SHP77 (cell line): ENCODE results near the gene PSMB9.

Source experiments
- DNase-seq, 2 experiments: peaks; one replicate each; lab custom pipeline; 2025; lab: John Stamatoyannopoulos, UW

Gene PSMB9

DNA sequence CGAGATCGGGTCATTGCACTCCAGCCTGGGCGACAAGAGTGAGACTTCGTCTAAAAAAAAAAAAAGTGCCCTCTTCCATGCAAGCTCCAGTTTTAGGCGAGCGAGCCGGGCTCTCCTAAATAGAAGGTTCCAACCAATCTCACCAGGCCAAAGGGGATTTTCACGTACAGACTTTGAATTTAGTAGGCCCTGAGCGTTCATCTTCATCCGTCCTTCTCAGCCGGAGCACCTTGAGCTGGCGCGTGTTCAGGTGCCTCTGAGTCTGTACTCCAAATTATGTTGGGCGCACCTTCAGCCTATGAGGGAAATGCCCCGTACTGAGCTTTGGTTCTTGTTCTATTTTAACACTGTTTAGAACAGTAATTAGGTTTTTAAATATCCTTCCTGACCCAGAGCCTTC is 14.6 kb upstream of the PSMB9 start:
- DNase-seq, result no peak

DNA sequence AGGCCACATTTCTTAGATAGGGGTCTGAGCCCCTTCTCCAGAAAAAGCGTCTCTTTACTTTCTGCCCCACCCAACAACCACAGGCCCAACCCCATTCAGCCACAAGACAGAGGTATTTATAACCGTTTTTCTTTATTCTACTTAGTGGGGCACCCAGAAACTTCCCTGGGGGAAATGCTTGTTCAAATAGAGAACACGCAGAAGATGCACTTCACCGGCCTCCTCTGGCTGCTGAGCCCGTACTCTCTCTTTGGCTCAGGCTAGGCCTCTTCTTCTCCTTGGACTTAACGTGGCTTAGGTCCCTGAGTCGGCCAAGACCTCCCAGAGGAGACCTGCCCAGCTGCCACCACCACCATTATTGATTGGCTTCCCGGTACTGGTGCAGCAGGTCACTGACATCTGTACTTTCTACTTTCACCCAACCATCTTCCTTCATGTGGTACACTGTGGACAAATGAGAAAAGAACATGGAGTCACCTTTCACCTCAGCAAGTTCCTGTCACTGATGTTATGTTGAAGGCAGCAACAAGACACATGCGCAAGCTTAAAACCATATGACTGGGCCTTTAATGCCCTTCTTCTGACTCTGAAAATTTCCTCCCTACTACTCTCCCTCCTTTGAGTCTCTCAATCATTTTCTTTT is 13.3 kb upstream of the PSMB9 start:
- DNase-seq, result no peak

DNA sequence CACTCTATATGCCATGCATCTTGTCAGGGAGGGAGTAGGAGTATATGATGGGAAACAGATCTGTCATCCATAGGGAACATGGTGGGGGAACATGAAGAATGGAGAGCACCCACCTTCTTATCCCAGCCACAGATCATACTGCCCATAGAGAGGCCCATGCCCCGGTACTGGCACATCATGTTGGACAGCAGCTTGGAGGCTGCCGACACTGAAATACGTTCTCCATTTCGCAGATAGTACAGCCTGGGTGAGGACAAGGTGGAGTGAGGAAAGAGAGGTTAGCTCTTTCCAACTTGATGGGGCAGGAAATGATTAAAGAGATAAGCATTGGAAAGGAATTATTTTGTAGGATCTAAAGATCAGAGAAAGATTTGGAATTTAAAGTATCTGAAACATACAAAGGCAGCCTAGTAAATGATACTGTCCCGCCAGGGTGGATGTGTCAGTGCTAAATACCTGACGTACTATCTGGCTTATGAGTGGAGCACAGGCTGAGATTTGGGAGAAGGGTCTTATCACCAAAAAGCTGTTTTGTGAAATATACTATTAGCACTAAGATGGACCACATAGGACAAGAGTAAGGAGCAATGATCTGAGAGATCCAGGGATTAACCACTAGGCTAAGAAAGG is 11.9 kb upstream of the PSMB9 start:
- no peak for DNase-seq

DNA sequence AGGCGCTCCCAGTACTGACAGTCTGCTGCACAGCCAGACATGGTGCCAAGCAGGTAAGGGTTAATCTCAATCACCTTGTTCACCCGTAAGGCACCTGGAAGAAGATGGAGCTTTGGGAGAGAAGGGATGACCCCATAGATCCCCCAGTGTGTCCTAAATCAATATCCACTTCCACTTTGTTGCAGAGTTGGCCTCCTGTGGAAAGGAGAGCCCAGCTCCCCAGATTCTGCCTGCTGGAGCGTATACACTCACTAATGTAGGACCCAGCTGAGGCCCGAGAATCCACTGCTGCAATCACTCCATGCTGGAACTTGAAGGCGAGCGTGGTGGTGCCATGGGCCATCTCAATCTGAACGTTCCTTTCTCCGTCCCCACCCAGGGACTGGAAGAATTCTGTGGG is 11.3 kb upstream of the PSMB9 start:
- DNase-seq, result no peak

DNA sequence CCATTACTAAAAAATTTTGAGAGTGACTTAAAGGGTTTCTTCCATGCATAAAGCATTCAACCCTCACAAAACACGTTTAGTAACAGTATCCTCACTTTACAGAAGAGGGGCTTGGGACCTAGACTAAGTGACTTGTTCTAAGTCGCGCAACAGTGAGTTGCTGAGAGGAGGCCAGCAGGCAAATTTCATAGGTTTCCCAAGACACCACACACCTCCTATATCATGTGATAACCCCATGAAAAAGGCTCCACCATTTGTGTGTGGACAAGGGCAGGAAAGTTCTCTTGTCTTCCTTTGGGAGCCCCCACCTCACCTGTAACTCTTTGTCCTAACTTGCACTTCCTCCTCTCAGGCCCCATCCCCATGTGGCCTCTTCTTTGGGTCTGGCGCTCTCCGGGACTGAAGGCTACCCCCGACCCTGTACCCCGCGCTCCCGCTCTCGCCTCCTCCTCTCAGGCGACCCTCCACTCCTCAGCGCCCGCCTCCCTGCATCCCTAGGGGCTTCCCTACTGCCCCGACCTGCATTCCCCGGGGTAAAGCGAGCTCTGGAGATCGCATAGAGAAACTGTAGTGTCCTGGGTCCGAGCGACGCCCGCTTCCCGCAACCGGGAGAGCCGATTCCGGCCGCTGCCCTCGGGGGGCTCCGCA is 10.5 kb upstream of the PSMB9 start:
- DNase-seq, result no peak

DNA sequence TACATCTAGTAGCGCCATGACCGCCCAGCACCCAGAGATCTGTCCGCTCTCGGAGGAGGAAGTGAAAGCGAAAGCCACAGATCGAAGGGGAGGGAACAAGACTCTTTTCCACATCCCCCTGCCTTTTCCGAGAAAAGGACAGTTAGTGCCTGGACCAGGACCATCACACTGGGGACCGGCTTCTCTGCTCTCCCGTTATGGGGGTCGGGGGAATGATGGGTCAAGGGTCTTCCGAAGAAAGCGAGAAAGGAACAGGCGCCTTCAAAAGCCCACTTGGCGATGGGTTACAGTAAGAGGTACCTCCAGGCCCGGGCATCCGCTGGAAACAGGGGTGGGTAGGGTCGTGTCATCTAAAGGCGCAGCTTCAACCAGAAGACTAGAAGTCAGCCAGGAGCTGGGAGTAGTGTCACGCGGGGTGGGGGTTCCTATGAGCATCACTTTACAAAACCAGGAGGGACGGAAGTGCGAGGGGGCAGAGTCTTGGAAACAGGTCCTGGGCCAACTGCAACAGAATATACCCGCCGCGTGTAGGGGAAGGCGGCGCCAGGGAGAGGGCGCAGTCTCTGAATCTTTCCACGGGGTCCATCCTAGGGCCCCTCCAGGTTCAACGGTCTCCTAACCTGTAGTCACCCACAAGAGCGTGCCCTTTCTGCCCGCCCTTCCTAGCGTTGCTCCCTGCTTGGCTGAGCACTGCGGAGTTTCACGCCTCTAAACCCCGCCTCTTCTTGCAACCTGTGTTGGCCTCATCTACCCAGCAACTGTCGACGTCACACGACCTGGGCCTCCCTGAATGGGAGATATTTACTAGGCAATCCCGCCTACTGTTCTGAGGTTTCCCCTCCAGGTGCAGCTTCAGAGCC is 9.8 kb upstream of the PSMB9 start, which contains the start of gene PSMB8:
Gene PSMB8 (minus strand): TSS at position 69 of the 860 bp plus-strand sequence. CDS start 51 bp downstream, at position 18.
- peak; percentile 93 to 97 for DNase-seq

DNA sequence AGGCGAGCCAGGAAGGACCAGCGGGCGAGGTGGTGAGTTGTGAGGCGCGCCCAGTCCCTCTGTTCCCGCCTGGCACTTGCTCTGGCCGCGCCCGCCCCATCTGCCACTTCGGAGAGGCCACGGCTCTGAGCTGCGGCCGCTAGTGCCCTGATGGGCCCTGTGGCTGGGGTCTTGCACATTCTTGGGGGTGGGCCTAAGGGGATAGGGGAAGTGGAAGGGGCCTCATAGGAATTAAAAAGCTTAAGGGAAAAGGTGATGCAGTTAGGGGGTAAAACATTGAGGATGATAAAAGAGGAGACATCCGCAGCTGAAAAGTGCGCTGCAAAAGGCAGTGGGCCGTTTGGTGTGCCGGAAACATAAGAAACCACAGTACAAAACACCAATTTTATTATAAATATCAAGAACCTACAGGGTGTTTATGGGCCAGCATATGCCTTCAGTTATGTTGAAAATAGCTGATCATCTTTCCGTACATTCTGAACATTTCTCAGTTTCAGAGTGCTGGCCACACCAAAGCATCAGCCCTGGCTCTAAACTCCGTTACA is 9.1 kb upstream of the PSMB9 start:
- DNase-seq, result no peak

DNA sequence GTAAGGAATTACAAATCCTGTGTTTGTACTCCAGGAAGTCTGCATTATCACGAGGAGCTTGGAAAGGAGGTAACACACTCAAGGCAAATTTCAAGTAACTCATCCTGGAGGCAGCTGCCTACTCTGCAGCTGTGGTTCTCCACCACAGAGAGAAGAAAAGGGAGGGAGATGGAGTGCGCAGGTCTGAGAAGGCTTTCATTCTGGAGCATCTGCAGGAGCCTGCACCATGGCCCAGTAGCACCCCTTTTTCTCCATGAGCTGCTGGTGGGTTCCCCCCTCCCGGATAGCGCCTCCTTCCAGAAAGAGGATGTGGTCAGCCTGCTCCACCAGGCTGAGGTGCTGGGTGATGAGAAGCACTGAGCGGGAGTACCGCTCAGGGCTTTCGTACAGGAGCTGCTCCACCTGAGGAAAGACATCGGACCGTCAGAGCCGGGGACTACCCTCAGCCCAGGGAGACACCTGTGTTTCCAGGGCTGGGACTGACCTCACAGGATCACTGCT is 8.6 kb upstream of the PSMB9 start:
- DNase-seq, result no peak

DNA sequence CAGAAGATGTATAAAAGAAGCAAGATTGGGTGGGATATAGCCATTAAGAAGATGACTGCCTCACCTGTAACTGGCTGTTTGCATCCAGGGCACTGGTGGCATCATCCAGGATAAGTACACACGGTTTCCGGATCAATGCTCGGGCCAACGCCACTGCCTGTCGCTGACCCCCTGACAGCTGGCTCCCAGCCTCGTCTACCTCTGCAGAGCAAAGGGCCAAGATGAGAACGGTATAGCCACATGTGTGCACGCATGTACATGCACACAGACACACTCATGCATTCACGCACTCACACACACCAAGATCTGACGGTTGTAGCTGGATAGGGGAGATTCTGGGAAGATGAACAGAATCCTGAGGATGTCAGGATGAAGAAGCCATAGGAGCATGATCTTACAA is 7.0 kb upstream of the PSMB9 start:
- no peak for DNase-seq

DNA sequence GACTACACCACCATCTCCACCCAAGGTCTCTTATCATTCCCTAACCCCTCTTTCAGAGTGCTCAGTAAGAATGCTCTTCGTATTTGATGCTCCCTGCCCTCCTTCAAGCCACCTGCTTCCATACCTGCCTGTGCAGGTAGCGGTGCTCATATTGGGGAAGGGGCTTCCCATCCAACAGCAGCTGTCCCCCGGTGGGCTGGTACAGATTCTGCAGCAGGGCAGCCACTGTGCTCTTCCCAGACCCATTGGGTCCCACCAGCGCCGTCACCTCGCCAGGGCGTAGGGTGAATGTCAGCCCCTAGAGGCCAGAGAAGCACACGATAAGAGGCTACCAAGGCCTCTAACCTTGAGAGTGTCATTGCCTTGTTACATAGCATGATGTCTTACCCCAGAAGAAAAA is 6.2 kb upstream of the PSMB9 start:
- no peak for DNase-seq

DNA sequence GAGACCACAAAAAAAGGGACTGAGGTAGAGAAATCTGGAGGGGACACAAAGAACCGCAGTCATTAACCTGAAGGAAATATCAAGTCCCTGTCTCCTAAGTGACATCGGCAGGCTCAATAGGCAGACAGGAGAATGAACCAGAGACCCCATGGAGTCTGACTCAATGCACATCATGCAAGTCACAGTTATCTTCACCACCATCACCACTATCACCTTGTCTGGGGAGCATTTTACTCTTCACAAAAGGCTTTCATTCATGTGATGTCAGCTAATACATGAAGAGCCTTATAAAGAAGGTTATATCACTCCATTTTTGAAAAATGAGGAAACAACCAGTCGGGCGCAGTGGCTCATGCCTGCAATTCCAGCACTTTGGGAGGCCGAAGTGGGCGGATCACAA is 4.9 kb upstream of the PSMB9 start:
- DNase-seq, result no peak

DNA sequence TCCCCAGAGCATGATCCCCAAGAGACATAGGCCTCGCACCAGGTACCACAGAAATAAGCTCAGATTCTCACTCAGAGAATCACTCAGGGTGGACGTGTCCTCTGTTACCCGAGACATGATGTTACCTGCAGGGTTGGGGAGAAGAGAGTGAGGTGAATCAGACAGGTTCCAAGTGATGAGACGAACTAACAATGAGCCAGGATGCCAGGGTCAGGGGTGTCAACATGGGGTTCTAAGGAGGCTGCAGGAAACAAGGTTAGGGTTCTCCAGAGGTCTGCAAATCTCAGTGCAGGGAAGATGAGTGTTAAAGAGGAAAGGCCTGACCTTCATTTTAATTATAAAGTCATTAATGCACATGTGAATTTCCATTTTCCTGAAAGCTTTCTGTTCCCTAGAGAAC is 3.0 kb upstream of the PSMB9 start:
- no peak for DNase-seq

DNA sequence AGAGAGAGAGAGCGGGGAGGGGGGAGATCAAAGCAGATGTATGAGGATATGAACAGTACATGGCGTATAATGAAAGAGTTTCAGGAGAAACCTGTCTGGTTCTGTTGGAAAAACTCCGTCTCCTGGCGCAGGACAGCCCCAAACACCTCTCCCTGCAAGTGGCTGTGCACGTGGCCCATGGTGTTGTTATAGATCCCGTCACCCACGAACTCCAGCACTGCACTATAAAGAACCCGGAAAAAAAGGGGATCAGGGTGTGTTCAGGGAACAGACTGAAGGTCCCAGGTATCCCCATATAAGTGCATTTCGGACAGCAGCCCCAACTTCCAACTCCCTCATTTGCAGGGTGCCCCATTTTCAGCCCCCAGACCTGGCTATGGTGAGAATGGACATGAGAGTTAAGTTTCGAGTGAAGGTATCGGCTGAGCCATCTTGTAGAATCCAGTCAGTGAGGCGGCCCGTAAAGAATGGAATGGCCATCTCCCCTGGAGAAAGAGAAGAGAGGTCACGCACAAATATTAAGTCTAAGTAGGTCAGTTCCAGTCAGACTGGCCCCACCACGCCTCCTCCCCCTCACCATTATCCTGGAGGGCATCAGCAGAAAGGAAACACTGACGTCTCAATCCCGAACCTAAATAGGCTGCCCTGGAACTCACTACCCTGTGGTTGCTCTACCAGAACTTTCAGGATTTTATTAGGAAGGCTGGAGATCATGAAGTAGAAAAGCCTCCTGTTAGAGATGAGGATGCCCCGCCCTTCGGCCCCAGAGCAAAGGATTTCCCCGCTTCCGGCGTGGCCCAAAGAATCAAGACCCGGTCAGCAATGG is 1.8 kb upstream of the PSMB9 start:
- DNase-seq, result peak in 1 of 2 experiments; percentile 3

DNA sequence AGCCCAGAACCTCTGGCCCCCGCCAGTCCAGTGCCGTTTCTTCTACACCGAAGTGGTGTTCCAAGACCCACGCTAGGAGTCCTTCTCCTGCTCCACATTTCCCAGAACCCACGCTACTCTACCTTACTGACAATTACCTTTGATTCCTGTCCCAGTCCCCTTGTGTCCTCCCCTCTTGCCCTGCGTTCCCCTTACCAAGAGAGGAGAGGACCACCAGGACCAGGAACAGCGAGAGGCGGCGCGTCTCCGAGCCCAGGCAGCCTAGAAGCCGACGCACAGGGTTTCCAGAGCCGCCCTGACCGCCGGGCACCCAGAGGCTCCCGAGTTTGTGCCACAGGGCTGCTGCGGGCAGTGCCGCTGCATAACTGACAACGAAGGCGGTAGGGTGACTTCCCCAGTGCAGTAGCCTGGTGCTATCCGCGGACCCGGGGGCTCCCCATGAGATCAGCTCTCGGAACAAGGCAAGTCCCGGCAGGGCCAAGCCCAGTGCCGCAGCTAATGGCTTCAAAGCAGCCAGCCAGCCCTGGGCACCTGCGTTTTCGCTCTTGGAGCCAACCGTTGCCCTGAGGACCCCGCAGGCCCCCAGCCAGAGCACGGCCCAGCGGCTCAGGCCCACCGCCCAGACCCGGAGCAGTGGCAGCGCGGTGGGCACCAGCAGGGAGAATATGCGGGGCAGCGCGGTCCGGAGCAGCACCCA is 1.0 kb upstream of the PSMB9 start:
- DNase-seq, result peak in 1 of 2 experiments; percentile 4

DNA sequence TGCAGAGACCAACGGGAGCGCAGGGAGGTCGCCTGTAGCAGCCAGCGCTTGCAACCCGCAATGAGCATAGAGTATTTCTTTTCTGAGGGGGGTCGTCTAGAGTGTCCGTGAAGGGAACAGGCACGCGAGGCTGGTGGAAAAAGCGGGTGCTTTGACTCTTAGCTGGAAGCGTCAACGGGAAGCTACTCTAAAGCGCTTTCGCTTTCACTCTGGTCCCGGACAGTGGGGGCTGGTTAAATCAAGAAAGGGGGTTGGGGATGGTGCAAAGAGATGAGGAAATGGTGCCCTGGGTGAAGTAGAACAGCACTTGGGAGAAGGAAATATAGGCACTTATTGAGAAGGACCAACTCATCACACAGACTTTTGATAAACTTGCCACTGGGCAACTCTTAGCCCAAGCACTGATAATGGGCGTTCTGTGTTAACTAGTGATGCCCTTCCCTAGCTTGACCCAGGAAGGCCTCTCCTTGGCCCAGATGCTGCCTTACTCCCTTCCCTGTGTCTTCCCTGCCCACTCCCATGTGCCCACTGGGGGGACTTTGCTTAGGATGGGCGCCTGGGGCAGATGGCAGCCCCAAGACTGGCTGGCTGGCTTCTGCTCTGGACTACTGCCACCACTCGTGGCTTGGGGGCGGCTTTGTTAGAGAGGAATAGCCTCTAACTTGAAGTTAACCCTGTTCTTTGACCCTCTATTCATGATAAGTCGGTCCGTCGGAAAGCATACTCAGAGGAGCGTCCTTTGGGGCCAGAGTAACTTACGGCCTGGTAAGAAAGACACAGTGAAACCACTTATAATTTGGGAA is 585 bp downstream of the PSMB9 start:
- no peak for DNase-seq

DNA sequence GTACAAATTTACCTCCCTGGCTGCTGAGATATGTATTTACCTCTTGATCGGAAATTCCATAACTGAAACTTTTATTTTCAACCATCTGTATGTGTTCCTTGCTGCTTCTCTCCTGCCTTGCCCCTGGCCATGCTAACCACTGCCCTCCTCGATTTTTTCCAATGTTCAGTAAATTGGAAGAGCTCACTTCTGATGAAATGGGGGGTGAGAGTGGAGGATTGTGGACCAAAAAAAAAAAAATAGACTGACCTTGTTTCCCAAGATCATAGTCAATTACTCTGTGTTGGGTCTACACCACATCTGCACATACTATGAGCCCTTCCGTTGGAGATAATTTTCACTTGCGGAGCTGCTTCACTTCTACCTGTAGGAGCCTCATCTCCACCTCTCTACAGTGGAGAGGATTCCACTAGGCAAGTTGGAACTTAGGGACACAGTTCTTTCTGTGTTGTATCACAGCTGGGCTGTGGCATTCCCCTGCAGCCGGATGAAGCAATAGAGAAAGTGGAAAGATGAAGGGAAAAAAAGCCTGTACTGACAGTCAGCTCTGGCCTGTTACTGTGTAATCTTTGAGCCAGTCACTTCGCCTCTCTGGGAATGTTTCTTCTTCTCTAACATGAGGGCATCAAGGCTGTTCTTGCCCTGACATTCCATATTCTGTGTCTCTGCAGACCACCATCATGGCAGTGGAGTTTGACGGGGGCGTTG is 1.6 kb downstream of the PSMB9 start:
- DNase-seq, result no peak

DNA sequence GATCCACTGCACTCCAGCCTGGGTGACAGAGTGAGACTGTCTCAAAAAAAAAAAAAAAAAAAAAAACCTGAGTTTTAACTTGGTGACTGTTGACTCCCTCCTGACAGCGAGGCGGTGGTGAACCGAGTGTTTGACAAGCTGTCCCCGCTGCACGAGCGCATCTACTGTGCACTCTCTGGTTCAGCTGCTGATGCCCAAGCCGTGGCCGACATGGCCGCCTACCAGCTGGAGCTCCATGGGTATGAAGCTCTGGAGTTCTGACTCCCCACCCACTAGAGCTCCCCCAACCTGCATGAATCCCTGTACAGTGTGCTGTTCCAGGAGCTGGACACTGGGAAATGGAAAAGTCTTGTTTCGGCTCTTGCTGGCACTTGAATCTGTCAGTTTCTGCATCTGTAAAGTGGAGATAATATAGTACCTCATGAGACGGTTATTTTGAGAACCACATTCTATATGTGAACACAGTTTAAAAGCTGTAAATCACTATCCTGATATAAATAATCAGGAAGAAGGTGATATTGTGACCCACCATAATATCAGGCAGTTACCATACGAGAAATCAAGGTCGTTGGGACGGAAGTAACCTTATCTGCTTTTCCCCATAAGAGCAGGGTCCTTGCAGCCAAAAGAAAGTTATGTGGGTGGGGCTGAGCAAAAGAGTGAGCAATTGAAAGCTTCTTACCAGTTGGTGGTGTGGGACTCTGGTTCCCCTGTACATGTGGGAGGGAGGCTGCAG is 3.3 kb downstream of the PSMB9 start:
- no peak for DNase-seq

DNA sequence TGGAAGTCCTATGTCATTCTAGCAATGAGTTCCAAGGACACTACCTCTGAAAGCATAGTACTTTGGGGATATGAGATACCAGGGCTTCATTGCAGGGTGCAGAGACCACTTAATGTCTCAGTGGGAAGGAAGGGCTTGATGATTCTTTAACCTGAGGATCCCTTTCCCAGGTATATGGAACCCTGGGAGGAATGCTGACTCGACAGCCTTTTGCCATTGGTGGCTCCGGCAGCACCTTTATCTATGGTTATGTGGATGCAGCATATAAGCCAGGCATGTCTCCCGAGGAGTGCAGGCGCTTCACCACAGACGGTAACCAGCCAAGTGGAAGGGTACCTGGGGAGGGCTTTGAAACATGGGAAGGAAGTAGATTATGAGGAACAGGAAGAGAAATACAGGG is 4.2 kb downstream of the PSMB9 start:
- no peak for DNase-seq
